Dedifferentiated amniotic fluid mesenchymal stem cell (primary cell): Measurements from ENCODE around the gene TMEM30B.

Source experiments
- DNase-seq: peaks from one replicate; pipeline ENCODE4 v3.0.0-alpha.2; 2016; ENCODE audit errors: extremely low spot score

Gene TMEM30B

GRCh38 chr14:61233436-61233956 lies 47.6 kb downstream of the TMEM30B start:
- no peak for DNase-seq

GRCh38 chr14:61231810-61232209 lies 49.3 kb downstream of the TMEM30B start:
- DNase-seq = no peak

GRCh38 chr14:61229981-61230380 lies 51.2 kb downstream of the TMEM30B start:
- no peak for DNase-seq

- DNase-seq = no peak
Observed at GRCh38 chr14:61229475-61229888, 51.7 kb downstream of the TMEM30B start.

- no peak for DNase-seq
Observed at GRCh38 chr14:61227884-61228591, 53.1 kb downstream of the TMEM30B start.
